Stimulated activated CD8-positive, alpha-beta memory T cell treated with anti-CD3 and anti-CD28 coated beads, Interleukin-15, amount 100 ng/mL, for 4 hours (primary cell): ENCODE measurements around the gene SYF2.
"Not testable (repeated sequence)": the region's sequence is repeated elsewhere in the genome, so short reads cannot be mapped to it uniquely, and the experiment has no call there.

Source experiments
- DNase-seq, 2 donors: peaks; one replicate each; pipeline ENCODE4 v3.0.0-alpha.2; 2020; ENCODE audit warnings: low read depth in 2 of 2

SYF2 gene

GRCh38 chr1:25208092-25208491 is 24.2 kb downstream of the SYF2 start:
- no peak for DNase-seq

- DNase-seq = no peak
These were observed 26.1 kb downstream of the SYF2 start for GRCh38 chr1:25206201-25206600.

- no peak for DNase-seq
These were observed 26.5 kb downstream of the SYF2 start for GRCh38 chr1:25205786-25206185.

- no peak for DNase-seq
These were observed 27.4 kb downstream of the SYF2 start for GRCh38 chr1:25204797-25205480.

- DNase-seq = no peak
These were observed 31.3 kb downstream of the SYF2 start for GRCh38 chr1:25201006-25201405.

- DNase-seq = no peak
These were observed 32.3 kb downstream of the SYF2 start for GRCh38 chr1:25199819-25200620.

- no peak for DNase-seq
These were observed 33.5 kb downstream of the SYF2 start for GRCh38 chr1:25198663-25199252.

GRCh38 chr1:25197982-25198662 is 34.2 kb downstream of the SYF2 start:
- no peak for DNase-seq

GRCh38 chr1:25197235-25197975 is 34.9 kb downstream of the SYF2 start:
- no peak for DNase-seq

- DNase-seq = no peak
These were observed 35.5 kb downstream of the SYF2 start for GRCh38 chr1:25196830-25197229.

- DNase-seq = no peak
These were observed 36.5 kb downstream of the SYF2 start for GRCh38 chr1:25195835-25196234.

- DNase-seq = no peak
These were observed 37.7 kb downstream of the SYF2 start for GRCh38 chr1:25194572-25195020.

GRCh38 chr1:25194054-25194453 is 38.2 kb downstream of the SYF2 start:
- DNase-seq = no peak

GRCh38 chr1:25193229-25193628 is 39.1 kb downstream of the SYF2 start:
- DNase-seq = no peak

GRCh38 chr1:25192154-25192553 is 40.1 kb downstream of the SYF2 start:
- no peak for DNase-seq

GRCh38 chr1:25190260-25190659 is 42.0 kb downstream of the SYF2 start:
- DNase-seq = no peak

- DNase-seq = not testable (repeated sequence)
These were observed 44.4 kb downstream of the SYF2 start for GRCh38 chr1:25187904-25188303.

- DNase-seq = no peak
These were observed 45.2 kb downstream of the SYF2 start for GRCh38 chr1:25187077-25187476.

- no peak for DNase-seq
These were observed 45.9 kb downstream of the SYF2 start for GRCh38 chr1:25186161-25187007.

GRCh38 chr1:25185409-25186160 is 46.7 kb downstream of the SYF2 start:
- no peak for DNase-seq
